M059J (cell line): Measurements from ENCODE around the gene PARD3B. TPM values are rescaled to one million over a fixed set of nuclear protein-coding genes. Genes with fewer than 3 reads are reported as not detected.

Source experiments
- DNase-seq: peaks from one replicate; pipeline ENCODE4 v3.0.0-alpha.2; 2012; ENCODE audit warnings: low read depth
- total RNA-seq: library from RNA; depleted of rRNA; stranded (reverse); fragments of >200 nt; shearing (Covaris generic); gene quantifications from 2 replicates; pipeline ENCODE4 v1.2.3, GENCODE V29; 2014

The PARD3B gene
- total RNA-seq, 1 experiment from 2014 or later, result 1.6 TPM

DNA sequence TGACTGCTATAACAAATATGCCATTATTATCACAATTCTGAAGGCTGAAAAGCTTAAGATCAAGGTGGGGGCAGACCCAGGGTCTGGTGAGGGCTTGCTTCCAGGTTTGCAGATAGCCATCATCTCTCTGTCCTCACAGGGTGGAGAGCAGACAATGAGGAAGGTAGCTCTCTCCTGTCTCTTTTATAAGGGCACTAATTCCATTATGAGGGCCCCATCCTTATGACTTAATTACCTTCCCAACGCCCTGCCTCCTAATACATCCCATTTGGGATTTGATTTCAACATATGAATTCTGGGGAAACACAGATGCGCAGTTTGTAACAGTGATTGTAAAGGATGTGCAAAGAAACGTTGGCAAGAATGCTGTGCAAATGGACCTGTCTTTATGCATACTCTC, 44.8 kb downstream of the PARD3B start:
- DNase-seq, result no peak

DNA sequence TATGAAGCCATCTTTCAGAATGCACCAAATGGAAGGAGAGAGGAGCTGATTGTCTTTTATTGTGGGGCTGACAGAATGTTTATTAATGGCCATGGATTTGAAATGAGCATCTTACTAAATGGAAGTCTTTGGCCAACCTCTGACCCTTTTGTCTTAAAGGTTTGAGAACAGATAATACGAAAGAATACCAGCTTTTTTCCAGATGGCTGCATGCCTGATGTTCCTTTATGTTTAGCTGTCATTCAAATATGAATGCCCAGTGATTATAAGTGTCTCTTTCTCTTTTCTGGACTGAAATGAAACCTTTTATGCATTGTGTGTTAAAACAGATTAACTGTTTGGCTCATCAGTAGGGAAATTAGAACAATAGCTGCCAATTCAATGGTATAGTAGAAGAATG, 46.0 kb downstream of the PARD3B start:
- no peak for DNase-seq

DNA sequence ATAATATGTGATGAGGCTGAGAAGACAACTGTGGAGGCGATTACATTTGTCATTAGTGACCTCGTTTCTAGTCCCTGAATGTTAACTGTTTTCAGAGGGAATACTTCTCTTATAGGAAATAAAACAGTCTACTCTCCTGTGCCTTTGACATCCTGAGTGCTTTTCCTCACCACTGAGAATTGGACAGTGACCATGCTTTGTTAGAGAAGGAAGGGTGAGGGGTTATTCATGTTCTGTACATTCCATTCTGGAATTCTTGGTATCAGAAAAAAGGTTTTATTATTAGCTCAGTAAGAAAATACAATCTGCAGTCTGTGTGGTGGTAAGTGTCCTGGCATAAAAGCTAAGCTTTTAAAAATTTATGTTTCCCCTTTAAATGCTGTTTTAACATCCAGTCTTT, 58.8 kb downstream of the PARD3B start:
- DNase-seq, result no peak

DNA sequence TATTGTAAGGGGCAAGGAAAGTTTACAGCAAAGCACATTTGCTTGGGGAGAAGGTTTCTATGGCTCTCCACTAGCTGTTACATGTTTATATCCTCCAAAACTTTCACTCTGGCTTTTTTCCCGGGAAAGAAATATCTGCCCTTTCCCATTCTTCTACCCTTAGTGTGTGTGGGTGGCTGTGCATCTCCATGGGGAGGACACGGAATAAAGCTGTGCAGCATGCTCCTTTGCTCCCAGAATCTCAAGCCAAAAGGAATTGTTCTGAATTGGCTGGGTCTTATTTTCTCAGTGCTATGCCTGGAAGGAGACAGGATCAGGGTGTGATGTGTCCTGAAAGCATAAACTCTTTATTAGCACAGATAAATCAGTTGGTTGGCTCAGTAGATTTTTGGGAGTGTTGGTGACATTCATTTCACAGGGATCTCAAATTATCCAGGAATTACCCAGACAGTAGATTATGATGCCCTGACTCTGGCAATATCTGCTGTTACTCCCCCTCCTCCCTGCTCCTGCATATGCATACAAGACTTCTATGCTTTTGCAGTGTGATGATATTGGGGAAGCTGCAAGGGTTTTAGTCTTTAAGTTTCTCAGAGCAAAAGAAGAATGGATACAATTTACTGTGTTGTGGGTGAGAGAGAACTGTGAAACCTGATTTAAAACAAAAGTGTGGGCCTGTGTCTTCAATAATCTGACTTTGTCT, 63.1 kb downstream of the PARD3B start:
- DNase-seq, result no peak

DNA sequence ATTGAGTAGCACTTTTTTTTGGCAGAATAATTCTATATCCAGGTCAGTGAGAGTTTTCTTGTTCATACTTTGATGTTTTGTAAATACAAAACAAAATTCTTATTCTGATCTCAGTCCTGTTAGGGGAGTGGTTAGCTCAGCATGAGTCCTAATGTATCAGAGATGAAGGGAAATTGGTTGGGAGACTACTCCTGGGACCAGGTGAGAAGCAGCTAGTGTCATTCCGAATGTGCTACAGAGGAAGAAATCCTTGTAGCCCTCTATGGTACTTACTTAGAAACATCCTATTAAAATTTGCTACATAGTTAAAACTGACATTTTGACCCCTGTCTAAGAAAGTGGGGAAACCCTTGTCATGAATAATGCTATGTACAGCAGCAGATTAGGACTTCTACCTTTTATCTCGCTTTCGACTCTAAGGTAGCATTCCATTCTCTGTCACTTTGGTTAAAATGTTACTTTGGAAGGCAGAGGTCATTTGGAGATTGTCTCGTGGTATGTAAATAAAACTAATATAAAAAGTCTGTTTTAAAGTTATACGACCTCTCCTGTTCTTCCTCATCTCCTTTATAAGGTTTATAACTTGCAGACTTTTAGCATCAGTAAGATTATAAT, 65.8 kb downstream of the PARD3B start:
- DNase-seq, result no peak

DNA sequence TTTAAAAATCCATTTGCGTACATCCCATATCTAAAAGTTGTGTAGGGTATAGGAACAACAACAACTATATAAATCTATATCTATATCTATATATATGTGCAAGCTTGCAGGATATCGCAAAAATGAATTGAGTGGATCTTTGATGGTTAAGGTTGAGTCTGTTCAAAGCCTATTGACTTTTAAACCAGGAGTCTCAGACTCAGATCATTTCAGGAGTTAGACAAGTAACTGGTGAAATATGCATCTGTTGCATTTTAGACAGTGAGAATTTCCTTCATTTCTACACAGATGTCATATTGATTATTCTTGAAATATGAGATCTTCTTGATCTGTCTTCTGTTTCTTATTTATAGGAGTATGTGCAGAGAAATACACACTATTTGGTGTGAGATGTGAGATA, 66.5 kb downstream of the PARD3B start:
- DNase-seq, result no peak

DNA sequence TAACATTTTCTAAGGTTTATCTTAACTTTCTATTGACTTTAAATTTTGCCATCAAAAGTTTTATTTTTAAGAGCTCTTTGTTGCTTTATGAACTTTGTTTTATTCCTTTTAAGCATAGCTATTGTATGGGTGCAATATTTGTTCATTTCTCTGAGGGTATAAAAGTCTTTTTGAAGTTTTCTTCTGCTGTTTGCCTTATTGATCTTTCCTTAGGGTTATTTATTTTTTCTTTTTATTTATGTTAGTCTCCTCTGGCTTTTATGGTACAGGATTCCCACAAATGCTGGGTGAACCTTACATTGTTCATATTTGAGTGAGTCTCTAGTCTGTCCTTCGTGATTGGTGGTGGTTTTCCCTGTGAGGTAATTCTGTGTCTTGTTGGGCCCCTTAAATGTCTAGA, 68.4 kb downstream of the PARD3B start:
- no peak for DNase-seq

DNA sequence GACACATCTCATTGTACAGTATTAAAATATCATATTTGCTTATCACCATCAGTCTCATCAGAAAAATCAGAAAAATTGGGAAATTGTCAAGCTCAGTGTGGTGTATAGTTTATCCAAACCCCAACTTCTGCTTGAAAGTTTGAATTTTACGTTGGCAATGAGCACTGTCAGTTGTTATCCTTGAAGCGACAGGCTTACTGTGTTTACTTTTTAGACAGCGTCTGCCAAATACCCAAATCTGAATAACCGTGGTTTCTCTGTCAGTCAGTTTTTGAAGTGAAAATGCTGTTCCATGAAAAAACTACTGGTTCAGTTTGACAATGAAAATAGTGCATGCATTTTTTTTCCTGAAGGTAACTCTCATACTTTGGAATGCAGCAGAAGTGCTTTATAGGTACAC, 70.2 kb downstream of the PARD3B start:
- no peak for DNase-seq

DNA sequence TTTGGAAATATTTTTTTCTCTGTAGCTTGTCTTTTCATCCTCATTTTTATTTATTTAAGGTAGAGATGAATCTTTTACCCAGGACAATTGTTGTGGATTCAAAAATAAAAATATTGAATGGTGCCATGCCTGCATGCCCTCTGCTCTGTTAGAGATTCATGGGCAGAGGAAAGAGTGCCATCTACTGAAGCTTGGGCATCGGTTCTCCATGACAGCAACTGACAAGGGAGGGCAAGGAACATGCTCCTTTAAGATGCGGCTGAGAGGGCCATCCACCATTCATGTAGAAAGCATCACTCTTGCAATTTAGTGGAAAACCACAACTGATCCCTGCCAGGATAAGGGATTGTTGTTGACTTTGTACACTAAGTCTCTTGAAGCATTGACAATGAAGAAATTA, 79.9 kb downstream of the PARD3B start:
- DNase-seq, result peak; percentile 66

DNA sequence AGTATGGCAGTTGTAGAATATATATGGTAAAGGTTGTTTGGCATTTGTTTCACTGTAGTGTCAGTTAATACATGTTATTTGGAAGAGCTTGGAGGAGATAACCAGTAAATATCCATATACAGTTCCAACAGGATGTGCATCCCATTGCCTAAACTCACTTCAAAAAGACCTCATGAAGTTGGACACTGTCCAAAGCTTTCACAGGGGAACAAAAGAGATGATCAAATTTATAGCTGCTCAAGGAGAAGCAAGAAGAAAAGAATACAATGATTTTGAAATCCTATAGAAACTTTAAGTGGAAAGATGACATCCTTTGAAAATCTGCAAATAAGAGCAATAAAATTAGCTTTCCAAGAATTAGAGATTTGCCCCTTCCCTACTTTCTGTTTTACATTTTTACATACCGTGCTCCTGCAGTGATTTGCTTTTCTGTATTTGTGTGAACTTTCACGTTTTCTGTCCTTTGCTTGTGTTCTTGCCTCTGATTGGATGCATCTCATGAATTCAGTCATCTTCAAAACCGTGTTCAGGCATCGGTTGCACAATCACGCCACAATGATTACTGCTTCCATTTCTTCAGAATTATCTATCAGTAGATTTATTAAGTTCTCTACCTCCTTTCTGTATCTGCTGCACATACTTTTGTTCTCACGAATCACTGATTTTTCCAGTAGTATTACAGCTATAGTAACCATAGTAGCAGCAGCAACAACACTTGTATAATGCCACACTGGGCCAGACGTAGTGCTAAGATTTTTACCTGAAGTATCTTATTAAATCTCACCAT, 83.8 kb downstream of the PARD3B start:
- DNase-seq, result peak; percentile 26

DNA sequence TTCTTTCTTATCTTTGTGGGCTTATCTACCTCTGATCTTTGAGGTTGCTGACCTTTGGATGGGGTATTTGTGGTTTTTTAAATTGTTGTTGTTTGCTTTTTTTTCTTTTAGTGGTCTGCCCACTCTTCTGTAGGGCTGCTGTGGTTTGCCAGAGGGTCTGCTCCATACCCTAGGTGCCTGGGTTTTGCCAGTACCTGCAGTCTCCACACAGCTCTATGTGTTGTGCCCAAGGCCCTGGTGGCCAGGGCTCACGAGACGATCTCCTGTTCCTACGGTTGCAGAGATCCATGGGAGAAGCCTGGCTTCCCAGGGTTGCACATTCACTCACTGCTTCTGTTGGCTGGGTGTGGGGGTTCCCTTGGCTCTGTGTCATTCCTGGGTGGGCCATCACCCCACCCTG, 87.1 kb downstream of the PARD3B start:
- DNase-seq, result no peak

DNA sequence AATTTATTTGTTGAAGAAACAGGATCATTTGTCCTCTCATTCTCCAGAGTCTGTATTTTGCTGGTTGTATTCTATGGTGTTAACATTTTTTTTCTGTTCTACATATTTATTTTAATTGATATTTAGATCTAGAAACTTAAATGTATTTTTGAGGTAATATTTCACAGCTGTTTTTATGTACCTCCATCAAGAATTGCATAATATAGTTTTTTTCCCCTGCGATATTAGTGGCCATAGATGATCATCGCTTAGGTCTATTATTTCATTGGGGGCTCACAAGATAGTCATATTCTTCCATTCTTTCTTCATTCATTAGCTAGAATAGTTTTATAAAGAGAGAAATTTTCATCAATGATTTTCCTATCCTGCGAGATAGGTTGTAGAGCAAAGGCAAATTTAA, 89.3 kb downstream of the PARD3B start:
- no peak for DNase-seq

DNA sequence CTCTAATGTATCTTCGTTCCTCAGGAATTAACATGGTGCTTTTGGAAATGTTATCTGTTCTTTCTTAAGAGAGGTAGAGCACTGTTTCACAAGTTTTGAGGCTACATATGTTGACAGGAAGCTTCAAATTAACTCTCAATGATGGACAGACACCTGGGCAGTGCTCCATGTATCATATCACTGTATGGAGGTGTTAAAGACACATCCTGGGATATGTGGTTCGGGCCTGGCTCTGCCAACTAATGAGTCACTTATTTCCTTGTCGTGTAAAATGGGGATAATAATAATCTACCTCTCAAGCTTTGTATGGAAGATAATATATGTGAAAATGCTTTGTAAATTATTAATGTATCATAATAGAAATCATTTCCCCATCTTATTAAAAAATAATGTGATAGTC, 90.2 kb downstream of the PARD3B start:
- no peak for DNase-seq

DNA sequence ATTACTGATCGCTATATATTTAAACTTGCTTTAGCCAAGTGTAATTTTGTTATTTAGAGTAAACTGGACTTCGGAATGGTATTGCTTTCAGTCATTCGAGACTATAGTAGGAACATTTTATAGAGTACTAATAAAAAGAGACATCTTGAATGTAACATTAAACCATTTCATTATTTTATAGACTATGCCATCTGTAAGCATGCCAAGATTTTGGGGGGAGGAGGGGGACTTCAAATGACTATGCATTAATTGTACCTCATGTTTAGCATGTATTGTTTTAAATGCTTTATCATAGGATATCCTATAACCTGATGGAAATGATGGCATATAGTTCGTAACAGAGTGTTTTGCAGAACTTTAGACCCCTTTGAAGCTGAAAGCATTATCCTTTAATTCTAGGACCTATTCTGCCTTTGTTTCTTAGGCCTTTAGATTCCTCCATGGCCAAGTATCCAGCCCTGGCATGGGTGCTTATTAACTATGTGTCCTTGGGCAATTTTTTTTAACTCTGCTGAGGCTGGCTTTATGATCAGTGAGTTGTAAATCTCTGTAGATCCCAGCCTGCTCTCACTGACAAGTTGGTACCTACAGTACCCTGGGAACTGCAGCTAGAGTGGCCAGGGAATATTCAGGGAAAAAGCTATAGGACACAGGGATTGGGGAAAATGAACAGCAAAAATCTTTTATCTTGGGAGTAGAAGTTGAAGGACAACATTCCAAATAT, 93.4 kb downstream of the PARD3B start:
- no peak for DNase-seq

DNA sequence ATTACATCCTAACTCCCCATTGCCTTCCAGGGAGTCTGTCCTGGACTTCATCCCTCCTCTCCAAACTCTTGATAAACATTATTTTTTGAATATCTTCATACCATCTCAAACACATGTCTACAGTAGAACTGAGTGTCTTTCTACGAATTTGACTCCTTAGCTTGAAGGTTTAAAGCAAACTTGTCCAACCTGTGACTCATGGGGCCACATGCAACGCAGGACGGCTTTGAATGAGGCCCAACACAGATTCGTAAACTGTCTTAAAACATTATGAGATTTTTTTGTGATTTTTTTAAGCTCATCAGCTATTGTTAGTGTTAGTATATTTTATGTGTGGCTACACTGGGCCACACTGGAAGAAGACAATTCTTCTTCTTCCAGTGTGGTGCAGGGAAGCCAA, 98.1 kb downstream of the PARD3B start:
- peak; percentile 45 for DNase-seq

DNA sequence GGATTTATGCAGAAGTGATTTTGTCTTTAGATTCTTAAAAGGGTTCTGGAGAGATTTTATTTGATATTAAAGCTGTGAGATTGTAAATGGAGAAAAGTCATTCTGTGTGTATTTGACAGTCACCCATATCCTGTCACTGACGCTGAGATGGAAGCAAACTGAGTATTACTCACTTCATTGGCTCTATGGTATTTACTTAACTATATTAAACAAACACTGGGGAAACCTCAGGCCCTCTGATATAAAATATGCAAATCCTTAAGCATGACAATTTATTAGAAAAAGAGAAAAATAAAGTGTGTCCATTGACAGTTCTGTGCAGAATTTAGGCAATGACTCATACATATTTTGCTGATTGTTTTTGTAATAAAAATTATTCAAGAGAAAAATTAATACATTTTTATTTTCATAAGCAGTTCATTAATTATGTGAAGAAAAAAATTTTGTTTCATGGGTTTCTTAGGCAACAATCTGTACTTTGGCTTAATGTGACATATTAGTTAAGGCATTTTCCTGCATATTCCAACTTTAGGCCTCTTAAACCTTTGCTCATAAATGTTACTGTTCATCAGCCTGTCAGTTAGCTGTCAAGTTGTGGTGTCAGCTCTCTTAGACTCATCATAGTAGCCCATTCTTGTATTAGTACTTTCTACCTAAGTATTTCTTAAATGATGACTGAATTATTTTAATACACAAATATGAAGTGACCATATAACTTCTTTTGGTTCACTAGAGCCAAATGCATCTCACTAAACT, 99.9 kb downstream of the PARD3B start:
- DNase-seq, result peak; percentile 61

DNA sequence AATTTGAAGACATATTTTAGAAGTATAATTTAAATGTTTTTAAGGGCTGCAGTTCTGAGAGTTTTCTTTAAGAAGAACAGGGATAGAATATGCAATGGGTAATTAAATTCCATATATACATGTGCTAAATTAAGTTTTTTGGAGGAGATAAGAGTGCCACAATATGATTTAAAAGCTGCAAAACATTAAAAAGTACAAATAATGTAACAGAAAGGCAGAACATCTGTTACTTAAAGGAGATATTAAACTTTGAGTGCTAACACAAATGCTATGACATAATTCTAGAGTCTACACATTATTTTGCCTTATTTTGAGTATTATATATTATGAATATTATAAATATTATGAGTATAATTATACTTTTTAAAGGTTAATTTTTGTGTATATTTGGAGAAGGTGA, 102.4 kb downstream of the PARD3B start:
- DNase-seq, result no peak

DNA sequence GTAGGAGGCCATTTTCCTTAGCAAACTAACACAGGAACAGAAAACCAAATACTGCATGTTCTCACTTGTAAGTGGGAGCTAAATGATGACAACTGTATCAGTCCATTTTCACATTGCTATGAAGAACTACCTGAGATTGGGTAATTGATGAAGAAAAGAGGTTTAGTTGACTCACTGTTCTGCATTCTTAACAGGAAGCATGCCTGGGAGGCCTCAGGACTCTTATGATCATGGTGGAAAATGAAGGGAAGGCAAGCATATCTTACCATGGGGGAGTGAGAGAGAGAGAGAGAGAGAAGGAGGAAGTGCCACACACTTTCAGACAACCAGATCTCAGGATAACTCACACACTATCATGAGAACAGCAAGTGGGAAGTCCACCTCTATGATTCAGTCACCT, 105.3 kb downstream of the PARD3B start:
- DNase-seq, result no peak

DNA sequence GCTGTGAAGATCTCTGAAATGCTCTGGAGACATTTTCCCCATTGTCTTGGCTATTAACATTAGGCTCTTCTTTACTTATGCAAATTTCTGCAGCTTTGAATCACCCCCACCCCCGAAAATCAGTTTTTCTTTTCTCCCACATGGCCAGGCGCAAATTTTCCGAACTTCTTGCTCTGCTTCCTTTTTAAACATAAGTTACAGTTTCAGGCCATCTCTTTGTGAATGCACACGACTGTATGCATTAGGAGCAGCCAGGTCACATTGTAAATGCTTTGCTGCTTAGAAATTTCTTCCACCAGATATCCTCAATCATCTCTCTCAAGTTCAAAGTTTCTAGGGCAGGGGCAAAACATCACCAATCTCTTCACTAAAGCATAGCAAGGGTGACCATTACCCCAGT, 106.8 kb downstream of the PARD3B start:
- no peak for DNase-seq

DNA sequence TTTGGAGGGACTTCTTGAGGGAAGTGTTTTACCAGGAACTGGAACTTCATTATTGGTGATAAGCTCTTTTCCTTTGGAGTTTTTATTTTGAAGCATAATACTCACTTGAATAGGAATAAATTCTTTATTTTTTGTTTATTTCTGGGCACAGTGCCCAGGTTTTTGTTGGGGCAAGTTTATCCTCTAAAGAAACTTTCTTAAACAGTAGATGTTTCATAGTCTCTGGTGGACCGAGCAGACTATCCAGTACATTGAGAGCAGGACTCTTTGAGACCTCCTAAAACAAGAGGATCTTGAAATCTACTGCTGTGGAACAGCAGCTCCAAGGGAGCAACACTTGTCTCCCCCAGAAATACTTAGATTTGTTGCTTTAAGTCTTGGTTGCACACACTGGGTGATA, 109.4 kb downstream of the PARD3B start:
- no peak for DNase-seq

DNA sequence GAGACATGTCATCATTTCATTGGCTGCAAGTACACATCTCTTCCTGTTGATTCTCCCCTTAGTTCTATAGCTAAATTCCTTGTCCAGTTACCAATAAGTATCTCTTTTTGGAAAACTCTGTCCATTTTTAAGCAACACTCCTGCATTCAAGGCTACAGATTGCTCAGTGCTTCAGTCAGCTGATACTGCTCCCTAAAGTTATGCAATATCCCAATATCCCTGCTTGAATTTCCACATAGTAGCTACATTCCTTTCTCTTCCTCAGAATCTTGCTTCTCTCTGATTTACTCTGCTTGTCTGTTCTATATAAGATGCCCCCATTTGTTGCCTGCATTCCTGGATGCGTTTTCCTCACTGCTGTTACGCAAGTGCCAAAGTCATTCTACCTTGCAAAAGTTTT, 109.8 kb downstream of the PARD3B start:
- DNase-seq, result no peak

DNA sequence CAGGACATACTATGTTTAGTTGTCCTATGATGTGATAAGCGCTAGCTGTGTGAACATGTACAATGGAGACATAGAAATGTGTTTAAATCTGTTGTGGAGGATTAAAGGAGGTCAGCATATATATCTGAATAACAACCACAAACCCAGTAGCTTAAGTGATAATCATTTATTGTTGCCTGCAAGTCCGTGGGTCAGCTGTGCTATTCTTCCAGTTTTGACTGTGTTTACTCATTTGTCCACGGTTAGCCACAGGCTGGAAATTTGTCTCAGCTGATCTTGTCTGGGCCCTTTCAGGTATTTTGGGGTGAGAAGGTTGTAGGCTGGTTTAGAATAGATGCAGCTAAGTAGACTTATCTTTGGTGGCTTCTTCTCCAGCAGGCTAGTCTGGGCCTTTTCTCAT, 110.4 kb downstream of the PARD3B start:
- DNase-seq, result no peak
